Measurements from ENCODE around the gene CELF5.

CELF5 gene

GRCh38 chr19:3179739-3180293 lies 44.6 kb upstream of the CELF5 start:
- ChIA-PET CTCF (interaction anchor here (0.6 kb wide), 1 partner anchor 216 kb away, joined by 3 read pairs; no protein-coding TSS in a partner anchor), POLR2A (ENCODE audit: low non-redundant PET) (no interaction called here)
- H3K27ac ChIP-seq = peak overlapping the region; percentile 87
- DNase-seq (ENCODE audit: low spot score) = no peak
- TF ChIP-seq CTCF (conservative IDR thresholded peaks at IDR 0.05; ENCODE audit: low read depth) = no peak

GRCh38 chr19:3183721-3184641 lies 40.5 kb upstream of the CELF5 start:
- TF ChIP-seq CTCF (conservative IDR thresholded peaks at IDR 0.05; ENCODE audit: low read depth) = no peak
- H3K27ac ChIP-seq = peak overlapping the region; percentile 87
- no peak for DNase-seq (ENCODE audit: low spot score)
- POLR2A ChIA-PET (ENCODE audit: low non-redundant PET) = interaction anchor here (0.5 to 0.7 kb wide), 2 partner anchors 207 to 233 kb away, joined by 3 to 5 read pairs; no protein-coding TSS in a partner anchor
- CTCF ChIA-PET = interaction anchor here (0.6 kb wide), 2 partner anchors 37 to 425 kb away, joined by 3 read pairs; no protein-coding TSS in a partner anchor

- CTCF ChIA-PET = interaction anchor here (0.6 kb wide), 2 partner anchors 38 to 426 kb away, joined by 3 read pairs; no protein-coding TSS in a partner anchor
- POLR2A ChIA-PET (ENCODE audit: low non-redundant PET) = interaction anchor here (0.5 to 0.7 kb wide), 2 partner anchors 132 to 208 kb away, joined by 3 read pairs; no protein-coding TSS in a partner anchor
- DNase-seq (ENCODE audit: low spot score) = peak; percentile 31
- peak overlapping the region; percentile 87 for H3K27ac ChIP-seq
- TF ChIP-seq CTCF (conservative IDR thresholded peaks at IDR 0.05; ENCODE audit: low read depth) = no peak
Observed at GRCh38 chr19:3184847-3185460, 39.5 kb upstream of the CELF5 start.

- H3K27ac ChIP-seq = peak within 1 kb of the TSS; percentile 87
- CTCF ChIA-PET = interaction anchor here (0.6 kb wide), 1 partner anchor 321 kb away, joined by 3 read pairs; the partner anchor contains the start of gene FZR1
- peak; percentile 83 for DNase-seq (ENCODE audit: low spot score)
- TF ChIP-seq CTCF (conservative IDR thresholded peaks at IDR 0.05; ENCODE audit: low read depth) = no peak
- POLR2A ChIA-PET (ENCODE audit: low non-redundant PET) = no interaction called here
Observed at GRCh38 chr19:3185461-3186159, 38.9 kb upstream of the CELF5 start, which contains the start of gene NCLN. Gene NCLN (plus strand): TSS chr19:3185930. CDS start chr19:3186031, 101 bp downstream.

GRCh38 chr19:3186160-3186688 lies 38.2 kb upstream of the CELF5 start:
- ChIA-PET CTCF (interaction anchor here (0.6 to 0.9 kb wide), 2 partner anchors 235 to 320 kb away, joined by 3 read pairs; partner anchors contain the start of gene FZR1), POLR2A (ENCODE audit: low non-redundant PET) (no interaction called here)
- no peak for TF ChIP-seq CTCF (conservative IDR thresholded peaks at IDR 0.05; ENCODE audit: low read depth)
- no peak for DNase-seq (ENCODE audit: low spot score)
- peak overlapping the region; percentile 87 for H3K27ac ChIP-seq

Measured in RWPE1 (cell line).